HG03135 (cell line): Measurements from ENCODE around the gene CNNM3.
"Not testable (repeated sequence)": the region's sequence is repeated elsewhere in the genome, so short reads cannot be mapped to it uniquely, and the experiment has no call there.

ENCODE experiments used
- ATAC-seq: cut with Tn5 transposase; IDR thresholded peaks from one replicate; pipeline ENCODE4 v1.9.1; 2021; ENCODE audit warnings: mild to moderate bottlenecking, moderate library complexity; ENCODE audit not compliant: unreplicated experiment

CNNM3 gene

DNA sequence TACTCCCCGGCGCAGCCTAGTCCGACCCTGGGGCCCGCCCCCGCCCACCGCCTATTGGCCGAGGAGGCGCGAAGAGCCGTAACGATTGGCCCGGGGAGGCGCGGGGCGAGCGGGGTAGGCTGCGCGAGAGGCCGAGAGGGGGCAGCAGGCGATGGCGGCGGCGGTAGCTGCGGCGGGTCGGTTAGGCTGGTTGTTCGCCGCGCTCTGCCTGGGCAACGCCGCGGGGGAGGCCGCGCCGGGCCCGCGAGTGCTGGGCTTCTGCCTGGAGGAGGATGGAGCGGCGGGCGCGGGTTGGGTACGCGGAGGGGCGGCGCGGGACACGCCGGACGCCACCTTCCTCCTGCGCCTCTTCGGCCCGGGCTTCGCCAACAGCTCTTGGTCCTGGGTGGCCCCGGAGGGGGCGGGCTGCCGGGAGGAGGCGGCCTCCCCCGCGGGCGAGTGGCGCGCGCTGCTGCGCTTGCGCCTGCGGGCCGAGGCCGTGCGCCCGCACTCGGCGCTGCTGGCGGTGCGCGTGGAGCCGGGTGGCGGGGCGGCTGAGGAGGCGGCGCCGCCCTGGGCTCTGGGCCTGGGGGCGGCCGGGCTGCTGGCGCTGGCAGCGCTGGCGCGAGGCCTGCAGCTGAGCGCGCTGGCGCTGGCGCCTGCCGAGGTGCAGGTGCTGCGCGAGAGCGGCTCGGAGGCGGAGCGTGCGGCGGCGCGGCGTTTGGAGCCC, at the start of gene CNNM3:
CNNM3 (plus strand) TSS at position 142 of the 709 bp plus-strand sequence; CDS start at position 152, 10 bp downstream.
- peak; percentile 90 for ATAC-seq

DNA sequence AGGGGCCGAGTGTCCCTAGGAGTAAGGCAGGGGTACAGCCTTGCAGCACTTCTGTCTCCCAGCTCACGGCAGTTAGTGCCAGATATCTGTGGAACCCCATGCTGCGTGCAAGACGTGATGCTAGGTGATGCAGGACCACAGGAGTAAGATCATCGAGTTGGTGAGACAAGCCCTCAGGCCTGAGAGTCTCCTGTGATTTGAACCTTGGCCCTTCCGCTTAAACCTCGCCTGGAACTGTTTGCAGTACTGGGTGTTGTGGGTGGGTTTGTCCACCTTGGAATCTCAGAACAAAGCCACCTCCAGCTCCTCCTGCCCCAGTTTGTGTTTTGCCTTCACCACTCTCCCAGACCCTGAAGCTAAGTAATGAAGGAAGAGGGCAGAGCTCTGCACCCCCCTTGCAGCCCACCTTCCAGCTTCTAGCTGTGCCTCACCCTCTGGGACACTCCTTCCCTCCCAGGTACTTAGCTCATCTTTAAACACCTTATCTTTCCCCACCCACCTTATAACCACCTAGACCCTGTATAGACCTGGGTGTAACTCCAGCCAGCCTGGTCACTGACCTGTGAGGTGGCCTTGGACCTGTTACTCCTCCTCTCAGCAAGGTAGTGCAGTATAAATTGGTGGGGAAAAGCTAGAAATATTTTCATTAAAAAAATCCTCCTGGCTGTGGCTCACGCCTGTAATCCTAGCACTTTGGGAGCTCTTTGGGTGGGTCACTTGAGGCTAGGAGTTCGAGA, 48.8 kb upstream of the CNNM3 start:
- ATAC-seq, result no peak

DNA sequence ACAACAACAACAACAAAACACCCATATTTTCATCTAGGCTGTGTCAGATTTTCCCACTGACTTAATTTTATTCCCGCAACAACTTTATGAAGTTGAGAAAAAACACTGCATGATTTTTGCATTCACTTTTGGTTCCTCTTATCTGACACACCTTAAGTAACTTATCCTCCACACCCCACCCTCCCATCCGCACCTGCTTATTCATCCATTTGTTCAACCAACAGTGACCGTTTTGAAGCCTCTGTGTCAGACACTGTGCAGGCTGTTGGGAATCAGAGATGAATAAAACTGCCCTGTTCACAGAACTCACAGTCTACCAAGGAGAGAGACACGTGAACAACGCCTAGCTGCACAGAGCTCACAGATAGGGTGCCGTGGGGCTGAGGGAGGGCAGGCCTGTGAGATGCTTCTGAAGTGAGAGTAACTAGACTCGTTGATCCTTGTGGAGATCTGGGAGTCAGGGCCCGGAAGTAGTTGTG, 47.9 kb upstream of the CNNM3 start:
- ATAC-seq, result peak; percentile 49

DNA sequence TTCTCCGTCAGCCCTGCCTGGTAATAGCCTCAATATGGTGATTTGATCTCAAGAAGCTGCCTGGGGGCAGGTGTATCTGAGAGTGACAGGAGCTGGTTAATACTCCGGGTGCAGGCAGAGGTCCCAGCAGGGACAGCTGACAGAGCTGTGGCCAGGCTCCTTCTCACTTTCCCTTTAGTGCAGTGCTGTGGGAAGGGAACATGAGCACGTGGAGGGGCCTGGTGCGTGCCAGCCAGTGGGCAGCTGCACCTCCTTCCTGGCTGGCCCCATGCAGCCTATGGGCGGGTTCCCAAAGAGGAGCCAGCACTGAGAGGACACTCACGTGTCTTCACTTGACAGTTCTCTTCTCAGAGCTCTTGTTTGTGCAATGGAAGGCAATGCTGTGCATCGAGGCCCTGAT, 46.3 kb upstream of the CNNM3 start:
- no peak for ATAC-seq

DNA sequence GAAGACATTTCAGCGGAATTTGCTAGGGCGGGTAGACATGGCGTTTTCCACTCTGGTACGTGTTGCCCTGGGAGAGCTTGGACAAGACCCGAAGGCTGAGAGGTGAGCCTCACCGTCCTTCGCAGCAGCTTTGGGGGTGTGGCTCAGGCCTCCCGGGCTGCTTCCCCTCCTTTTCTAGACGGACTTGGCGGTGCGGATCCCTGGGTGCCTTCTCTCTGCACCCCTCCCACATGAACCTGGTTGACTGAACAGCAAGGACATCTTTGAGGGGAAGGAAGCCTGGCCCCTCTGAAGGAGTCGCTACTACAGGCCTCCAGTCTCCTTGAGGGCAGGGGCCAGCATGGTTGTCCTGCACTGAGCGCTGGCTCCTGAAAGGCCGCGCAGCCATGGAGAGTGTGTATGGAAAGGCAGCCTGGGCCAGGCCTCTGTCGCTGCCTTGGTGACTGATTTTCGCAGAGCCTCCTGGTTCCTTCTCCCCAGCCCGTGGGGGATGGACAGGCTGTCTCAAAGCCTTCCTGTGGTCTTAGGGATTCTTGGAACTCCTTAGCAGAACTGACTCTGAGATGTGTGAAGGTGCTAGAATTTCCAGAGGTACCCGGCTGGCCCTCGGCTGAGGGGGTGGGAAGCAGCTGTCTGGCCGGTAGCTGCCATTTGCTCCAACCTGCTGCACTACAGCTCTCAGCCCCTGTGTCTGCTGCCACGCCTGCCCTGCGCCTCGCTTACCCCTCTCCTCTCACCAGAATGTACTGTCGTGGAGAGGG, 45.4 kb upstream of the CNNM3 start:
- ATAC-seq, result no peak

DNA sequence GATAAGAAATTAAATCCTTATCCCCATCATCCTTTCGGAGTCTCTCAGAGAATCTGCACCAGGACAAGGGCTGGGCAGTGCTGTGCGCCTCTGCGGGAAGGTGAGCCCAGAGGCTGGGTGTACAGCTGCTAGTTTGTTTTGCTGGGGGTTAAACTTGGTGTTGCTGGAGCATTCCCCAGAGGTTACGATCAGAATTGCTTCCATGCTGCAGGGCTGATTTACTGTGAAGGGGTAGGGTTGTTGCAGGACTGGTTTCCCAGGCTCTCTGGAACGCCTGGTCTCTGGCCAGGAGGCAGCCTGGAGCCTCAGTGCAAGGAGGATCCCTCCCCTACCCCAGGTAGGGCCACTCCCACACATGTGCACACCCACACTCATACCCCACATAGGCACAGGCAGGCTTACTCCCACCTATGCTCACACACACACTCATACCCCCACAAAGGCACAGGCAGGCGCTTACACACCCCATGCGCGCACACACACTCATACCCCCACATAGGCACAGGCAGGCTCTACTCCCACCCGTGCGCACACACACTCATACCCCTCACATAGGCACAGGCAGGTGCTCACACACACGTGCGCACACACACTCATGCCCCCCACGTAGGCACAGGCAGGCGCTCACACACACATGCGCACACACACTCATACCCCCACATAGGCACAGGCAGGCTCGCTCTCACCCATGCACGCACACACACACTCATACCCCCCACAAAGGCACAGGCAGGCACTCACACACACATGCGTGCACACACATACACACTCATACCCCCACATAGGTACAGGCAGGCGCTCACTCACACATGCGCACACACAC, 44.1 kb upstream of the CNNM3 start:
- ATAC-seq, result no peak

DNA sequence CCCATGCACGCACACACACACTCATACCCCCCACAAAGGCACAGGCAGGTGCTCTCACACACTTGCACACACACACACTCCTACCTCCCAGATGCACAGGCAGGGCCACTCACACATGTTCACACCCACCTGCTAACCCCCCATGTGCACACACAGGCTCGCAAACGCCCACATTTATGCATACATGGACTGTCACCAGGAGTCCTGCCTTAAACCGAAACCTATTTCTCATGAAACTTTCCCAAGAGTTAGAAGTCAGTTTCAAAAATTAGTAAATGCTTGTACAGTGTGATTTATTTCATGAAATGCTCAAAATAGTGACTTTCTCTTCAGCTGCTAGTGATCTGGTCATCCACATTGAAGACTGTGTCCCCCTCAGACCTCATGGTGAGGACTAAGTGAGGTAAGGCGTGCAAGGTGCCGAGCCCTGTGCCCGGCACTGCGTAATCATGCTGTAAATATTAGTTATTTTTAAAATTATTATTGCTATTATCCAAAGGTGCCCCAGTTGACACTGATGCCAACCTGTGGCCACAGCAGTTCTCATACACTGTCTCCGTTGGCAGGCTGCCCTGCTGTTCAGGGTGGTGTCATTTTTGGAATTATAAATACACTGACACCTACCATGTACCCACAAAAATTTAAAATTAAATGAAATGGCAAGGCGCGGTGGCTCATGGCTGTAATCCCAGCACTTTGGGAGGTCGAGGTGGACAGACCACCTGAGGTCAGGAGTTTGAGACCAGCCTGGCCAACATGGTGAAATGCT, 43.0 kb upstream of the CNNM3 start:
- ATAC-seq, result no peak

DNA sequence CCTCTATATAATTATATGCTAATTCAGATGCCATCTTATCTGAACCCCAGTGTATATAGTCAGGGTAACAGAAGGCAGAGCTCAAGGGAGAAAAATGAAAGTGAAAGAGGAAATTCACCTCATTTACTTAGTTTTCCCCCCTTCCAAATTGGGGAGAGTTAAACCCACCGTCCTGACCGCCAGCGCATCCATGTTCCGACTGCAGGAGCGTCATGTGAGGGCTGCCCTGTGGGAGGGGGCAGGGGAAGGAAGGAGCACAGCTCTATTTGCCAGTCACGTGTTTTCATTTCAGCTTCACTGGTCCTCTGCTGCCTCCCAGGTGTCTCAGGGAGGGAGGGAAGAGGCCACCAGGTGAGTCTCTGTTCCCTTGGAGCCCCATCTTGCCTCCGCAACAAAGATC, 42.1 kb upstream of the CNNM3 start:
- ATAC-seq, result peak; percentile 46

DNA sequence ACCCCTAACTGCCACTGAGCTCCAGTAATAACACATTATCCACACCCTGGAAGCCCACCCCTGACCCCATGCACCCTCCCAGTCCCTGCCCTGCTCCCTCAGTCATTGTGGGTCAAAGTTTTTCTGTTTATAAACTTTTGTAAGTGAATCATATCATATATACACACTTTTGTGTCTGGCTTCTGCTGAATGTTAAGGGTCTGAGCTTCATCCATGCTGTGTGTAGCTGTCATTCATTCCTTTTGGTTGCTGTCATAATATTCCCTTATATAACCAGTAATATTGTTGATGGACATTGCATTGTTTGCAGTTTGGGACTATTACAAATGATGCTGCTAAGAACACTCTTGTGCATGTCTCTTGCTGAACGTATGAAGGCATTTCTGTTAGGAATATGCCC, 40.9 kb upstream of the CNNM3 start:
- no peak for ATAC-seq

DNA sequence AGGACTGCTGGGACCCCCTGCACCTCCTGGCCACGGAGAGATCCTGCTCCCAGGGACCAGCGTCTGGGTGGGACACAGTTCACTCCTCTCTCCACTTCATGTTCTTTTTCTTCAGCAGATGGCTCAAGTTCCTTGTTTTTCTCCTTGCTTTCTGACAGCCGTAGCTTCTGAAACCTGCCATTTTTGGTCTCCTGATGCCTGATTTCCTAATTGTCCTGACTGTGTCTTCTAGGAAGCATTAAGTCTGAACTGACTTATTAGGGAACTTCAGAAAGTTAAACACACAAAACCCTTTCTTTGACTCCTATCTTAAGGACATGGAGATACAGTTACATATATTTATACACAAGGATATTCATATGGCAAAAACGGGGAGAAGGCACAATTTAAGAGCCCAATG, 32.7 kb upstream of the CNNM3 start:
- ATAC-seq, result no peak

DNA sequence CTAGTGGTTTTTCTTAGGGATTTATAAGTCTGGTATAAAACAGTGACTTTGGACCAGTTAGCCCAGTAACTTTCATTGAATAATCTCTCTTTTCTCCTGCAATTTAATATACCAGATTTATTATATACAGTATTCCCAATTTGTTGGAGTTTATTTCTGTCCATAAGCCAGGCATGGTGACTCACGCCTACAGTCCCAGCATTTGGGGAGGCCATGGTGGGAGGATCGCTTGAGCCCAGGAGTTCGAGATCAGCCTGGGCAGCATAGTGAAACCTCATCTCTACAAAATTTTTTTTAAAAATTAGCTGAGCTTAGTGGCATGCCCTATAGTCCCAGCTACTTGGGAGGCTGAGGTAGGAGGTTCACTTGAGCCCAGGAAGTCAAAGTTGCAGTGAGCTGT, 28.7 kb upstream of the CNNM3 start:
- no peak for ATAC-seq

DNA sequence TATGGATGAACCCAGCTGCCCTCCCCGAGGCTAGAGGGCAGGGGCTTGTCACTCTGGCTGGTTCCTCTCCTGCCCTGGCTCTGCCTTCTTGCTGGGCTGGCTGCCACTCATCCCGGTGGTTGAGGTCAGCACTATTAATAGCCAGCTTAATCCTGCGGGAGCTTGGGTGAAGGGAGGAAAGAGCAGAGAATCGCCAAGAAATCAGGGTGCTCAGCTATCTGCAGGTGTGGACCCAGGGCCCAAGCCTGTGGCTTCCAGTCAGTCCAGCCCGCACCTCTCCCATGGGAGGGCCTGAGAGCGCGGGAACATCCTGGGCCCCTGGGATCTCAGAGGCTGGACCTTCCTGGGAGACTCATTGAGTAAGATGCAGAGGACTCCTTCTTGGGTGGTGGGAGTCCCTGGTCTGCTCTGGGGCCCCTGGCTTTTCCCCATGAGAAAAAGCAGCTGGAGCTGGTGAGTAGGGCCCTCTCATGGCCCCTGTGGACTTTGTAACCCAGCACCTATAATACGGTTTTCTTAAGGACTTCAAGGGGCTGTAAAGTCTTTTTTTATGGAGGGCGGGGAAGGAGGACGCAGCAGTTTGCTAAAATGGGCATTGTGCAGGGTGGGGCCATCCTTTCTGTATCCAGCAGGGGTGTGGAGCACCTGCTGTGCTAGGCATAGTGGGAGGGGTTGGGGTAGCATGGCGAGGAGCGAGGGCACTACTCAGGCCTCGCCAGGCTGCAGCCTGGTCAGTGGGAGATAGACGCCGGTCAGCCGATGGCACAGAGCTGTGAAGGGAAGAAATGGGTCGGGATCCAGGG, 27.4 kb upstream of the CNNM3 start:
- ATAC-seq, result no peak

DNA sequence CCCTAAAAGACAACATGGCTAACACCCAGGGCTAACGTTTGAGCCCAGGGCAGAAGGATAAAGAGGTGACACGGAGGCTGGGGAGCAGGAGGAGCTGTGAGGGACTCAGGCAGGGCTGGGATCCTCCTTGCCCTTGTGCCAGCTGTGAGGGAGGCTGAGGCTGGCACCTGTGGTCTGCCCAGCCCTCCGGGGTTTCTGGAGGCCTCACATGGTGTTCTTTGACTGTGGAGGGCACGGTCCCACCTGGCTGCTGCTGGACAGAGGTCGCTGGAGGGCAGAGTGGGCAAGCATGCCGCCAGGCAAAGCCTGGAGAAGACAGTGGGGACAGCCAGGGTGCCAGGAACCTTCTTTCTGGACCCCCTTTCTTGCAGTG, 26.8 kb upstream of the CNNM3 start:
- no peak for ATAC-seq

DNA sequence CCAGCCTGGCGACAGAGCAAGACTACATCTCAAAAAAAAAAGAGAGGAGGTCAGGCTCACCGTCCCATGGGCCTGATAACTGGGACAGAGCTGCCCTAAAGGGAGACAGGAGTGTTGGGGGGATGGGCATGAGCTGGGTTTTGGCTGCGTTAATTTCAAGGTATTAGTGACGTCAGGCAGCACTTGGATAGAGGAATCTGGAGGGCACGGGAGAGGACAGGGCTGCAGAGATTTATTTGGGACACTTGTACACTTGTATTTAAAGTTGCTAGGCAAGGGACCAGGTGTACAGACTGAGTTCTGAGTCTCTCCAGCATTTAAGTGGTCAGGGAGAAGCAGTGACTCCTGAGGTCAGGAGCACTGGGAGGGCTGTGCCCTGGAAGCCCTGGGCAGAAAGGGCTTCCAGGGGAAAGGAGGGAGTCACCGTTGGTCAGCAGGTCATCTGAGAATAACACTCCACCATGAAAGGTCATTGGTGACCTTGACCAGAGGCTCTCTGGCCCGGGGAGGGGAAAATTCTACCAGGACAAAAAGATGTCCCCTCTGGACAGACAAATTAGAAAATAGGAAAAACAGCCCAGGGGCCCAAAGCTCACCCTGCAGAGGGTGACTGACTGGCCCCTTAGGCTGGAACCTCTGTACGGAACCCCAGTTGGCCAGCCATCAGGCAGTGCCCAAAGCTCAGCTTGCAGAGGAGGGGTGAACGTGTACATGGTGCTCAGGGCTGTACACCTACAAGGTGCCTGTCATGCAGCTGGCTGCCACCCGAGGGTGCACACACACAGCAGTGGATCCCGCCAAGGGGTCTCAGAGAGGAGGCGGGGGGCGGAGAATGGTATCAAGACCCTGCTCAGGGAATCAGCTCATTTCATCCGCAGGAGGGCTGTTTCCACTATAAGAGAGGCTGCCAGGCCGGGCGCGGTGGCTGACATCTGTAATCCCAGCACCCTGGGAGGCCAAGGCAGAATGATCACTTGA, 23.0 kb upstream of the CNNM3 start:
- ATAC-seq, result no peak

DNA sequence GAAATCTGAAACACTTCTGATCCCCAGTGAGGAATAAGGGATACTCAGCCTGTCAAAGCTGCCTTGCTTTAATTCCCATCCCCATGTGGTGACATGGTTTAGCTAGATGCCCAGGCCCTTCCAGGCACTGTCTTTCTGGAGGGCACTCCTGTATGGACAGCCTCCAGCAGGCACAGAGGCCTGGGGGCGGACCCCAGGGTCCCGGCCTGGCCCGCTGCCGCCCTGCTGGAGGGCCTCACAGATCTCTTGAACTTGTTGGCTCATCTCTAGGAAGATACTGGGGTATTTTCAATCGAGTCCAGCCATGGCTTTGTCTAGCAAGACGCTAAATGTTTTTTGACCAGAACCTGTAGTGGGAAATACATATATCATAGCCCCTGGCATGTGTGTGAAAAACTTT, 21.0 kb upstream of the CNNM3 start:
- no peak for ATAC-seq

DNA sequence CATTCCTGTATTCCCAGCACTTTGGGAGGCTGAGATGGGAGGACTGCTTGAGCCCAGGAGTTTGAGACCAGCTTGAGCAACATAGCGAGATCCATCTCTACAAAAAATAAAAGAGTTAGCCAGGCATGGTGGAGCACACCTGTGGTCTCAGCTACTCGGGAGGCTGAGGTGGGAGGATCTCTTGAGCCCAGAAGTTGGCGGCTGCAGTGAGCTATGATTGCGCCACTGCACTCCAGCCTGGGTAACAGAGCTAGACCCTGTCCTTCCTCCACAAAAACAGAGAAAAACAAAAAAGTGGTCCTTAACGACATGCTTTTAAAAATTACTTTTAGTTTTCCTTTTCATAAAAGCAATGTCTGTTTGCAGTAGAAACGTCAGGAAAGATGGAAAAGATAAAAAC, 19.6 kb upstream of the CNNM3 start:
- not testable (repeated sequence) for ATAC-seq

DNA sequence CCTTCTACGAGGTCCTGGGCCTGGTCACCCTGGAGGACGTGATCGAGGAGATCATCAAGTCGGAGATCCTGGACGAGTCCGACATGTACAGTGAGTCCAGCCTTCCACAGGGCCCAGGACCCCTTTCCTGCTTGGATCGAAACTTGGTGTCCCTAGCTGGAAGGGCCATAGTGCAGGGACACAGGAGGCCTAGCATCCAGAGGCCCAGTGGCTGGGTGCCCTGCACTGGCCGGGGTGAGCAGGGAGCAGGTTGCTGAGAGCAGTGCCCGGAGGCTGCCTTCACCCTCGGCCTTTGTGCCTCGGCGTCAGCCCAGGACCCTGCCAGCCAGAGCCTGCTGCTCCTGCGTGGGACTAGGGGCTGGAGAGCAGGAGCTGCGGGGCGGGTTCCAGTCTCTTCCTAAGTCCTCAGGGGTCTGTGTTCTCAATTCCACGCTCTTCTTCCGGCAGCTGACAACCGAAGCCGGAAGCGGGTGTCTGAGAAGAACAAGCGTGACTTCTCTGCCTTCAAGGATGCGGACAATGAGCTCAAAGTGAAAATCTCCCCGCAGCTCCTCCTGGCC, 18.9 kb upstream of the CNNM3 start:
- ATAC-seq, result no peak
